H1 (cell line): Measurements from ENCODE around the gene KRTAP5-1. TPM values are rescaled to one million over a fixed set of nuclear protein-coding genes. Genes with fewer than 3 reads are reported as not detected.

Source experiments
- CEBPB ChIP-seq: IDR thresholded peaks from 2 replicates; pipeline ENCODE4 v1.6.1; 2012; ENCODE audit warnings: low read depth, low read length
- CHD2 ChIP-seq: IDR thresholded peaks from 2 replicates; pipeline ENCODE4 v1.6.1; 2012; ENCODE audit warnings: low read length, improper control_type of control experiment
- CHD7 ChIP-seq: fragments of 300-600 bp; sonication (generic); IDR thresholded peaks from 2 replicates; pipeline ENCODE4 v1.7.1; 2012; ENCODE audit warnings: low read length, moderate library complexity, mild to moderate bottlenecking, inconsistent platforms; ENCODE audit not compliant: insufficient replicate concordance
- SIN3A ChIP-seq, 2 experiments: IDR thresholded peaks in 1 of 2; conservative IDR thresholded peaks in 1 of 2; 2 replicates each; pipeline ENCODE4 v1.6.1; 2011 to 2012; ENCODE audit warnings: low read length in 2 of 2, improper control_type of control experiment in 1 of 2, low read depth in 1 of 2, mild to moderate bottlenecking in 1 of 2
- SP4 ChIP-seq: IDR thresholded peaks from 2 replicates; pipeline ENCODE4 v1.6.1; 2012; ENCODE audit warnings: low read length, inconsistent platforms
- TEAD4 ChIP-seq: IDR thresholded peaks from 2 replicates; pipeline ENCODE4 v1.6.1; 2012; ENCODE audit warnings: low read depth, low read length, inconsistent platforms, mixed read lengths
- polyA plus RNA-seq, 7 experiments: library from polyadenylated mRNA; depleted of rRNA in 3 of 7; stranded (reverse) in 5 of 7; unstranded in 2 of 7; fragments of >200 nt in 5 of 7; fragments of 200-250 nt in 2 of 7; gene quantifications; 1 replicate in 5 of 7; 2 replicates in 1 of 7; 4 replicates in 1 of 7; pipeline versions ENCODE4 v1.2.1 to v1.2.3, GENCODE V29; 2011 to 2013; ENCODE audit warnings: missing spikeins in 2 of 7, mixed read lengths in 2 of 7
- total RNA-seq: library from RNA; stranded (reverse); fragmentation: NEBNext Ultra II Directional; extraction: Animal tissue kit (Norgen Biotek cat#: 25700); gene quantifications from 2 replicates; pipeline ENCODE4 v1.2.1, GENCODE V29; 2021

KRTAP5-1 gene
- total and polyA plus RNA-seq, 2 of the 8 experiments (the other 6 are each of a cell fraction or from before 2014, with no cell fraction given), result not detected

- TF ChIP-seq SIN3A (conservative IDR thresholded peaks at IDR 0.05 in 1 of 2, IDR thresholded peaks at IDR 0.05 in 1 of 2; ENCODE audit: low read depth in 1 of 2, low read length in 2 of 2) (no peak), CEBPB (no peak), CHD2 (no peak), CHD7 (no peak), TEAD4 (no peak), SP4 (no peak)
These were observed 34.4 kb upstream of the KRTAP5-1 start (continued) for GRCh38 chr11:1619449-1619848.
